Stimulated activated CD4-positive, alpha-beta T cell treated with anti-CD3 and anti-CD28 coated beads, TNF-alpha, amount 100 ng/mL, for 1 hour (primary cell): ENCODE measurements around the gene EPHA4.
A peak's percentile ranks its signal among the peaks of the same experiment; 100 is the strongest.
"Not testable (repeated sequence)": the region's sequence is repeated elsewhere in the genome, so short reads cannot be mapped to it uniquely, and the experiment has no call there.

Source experiments
- DNase-seq, 3 donors: peaks; one replicate each; pipeline ENCODE4 v3.0.0-alpha.2; 2020; ENCODE audit warnings: low read depth in 3 of 3, low spot score in 1 of 3

EPHA4 gene

DNA sequence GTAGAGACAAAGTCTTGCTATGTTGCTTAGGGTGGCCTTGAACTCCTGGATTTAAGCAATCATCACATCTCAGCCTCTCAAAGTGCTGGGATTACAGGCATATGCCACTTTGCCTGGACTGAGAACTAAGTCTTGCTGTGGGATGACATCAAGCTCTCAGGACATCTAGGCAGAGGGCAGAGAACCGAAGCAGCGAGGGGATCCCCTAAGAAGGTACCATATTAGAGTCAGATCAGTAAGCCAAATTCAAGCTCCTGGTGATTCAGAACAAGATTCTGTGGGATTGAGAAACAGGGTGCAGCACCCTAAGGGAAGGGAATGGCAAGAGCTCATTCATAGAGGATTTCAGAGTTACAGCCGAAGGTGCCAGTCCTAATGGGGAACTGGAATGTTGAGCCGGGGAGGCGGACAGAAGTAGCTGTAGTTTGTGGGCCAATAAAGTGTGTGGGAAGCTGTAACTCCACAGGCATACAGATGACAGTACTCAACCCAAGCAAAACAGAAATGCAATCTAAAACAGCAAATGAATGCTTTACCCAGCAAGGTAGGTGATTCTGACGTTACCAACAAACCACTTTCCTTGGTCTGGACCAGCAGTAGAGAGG is 30.9 kb downstream of the EPHA4 start:
- DNase-seq = no peak

DNA sequence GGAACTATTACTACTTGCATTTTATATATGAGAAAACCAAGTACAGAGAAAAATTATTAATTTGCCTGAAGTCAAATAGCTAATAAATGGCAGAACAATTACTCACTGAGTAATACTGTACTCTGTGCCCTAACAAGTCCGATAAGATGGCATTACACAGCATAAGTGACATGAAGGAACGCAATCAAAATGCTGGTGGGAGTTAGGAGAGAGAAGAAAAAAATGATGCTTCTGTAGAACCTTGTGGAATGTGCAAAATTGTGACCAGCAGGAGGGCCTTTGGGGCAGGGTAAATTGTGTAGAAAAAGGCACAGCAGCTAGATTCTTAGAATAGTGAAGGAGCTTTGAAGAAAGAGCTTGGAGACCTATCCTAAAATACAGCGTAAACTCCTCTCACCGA is 32.9 kb downstream of the EPHA4 start:
- DNase-seq = no peak

- no peak for DNase-seq
Observed at GRCh38 chr2:221535824-221536223, 36.3 kb downstream of the EPHA4 start.

- no peak for DNase-seq
Observed at GRCh38 chr2:221533299-221533698, 38.8 kb downstream of the EPHA4 start.

GRCh38 chr2:221532641-221533040 is 39.5 kb downstream of the EPHA4 start:
- no peak for DNase-seq

GRCh38 chr2:221530653-221531037 is 41.5 kb downstream of the EPHA4 start:
- DNase-seq = no peak

GRCh38 chr2:221529943-221530652 is 42.0 kb downstream of the EPHA4 start:
- no peak for DNase-seq

- no peak for DNase-seq
Observed at GRCh38 chr2:221529177-221529942, 42.7 kb downstream of the EPHA4 start.

DNA sequence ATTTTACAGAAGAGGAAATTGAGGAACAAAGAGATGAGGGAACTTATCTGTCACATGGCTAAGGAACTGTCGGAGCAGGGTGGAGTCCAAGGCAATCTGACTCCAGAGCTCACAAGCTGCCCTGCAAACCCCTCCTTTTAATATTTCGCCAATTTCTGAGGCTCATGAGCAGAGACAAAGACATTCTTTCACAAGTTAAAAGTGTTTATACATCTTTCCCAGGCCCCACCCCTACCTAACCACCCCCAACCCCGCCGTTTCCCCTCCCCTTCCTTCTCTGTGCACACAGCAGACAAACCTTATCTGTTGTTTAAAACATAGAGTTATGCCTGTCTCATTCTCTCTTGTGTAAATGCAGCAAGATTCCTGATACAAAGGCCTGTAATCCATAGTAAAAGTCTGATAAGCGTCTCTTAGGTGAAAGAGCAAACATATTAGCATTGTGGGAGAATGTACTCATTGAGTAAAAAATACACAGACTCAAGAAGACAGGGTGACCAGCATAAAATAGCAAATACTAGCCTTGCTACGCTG is 44.3 kb downstream of the EPHA4 start:
- DNase-seq = no peak

GRCh38 chr2:221524158-221524557 is 47.9 kb downstream of the EPHA4 start:
- DNase-seq = no peak

DNA sequence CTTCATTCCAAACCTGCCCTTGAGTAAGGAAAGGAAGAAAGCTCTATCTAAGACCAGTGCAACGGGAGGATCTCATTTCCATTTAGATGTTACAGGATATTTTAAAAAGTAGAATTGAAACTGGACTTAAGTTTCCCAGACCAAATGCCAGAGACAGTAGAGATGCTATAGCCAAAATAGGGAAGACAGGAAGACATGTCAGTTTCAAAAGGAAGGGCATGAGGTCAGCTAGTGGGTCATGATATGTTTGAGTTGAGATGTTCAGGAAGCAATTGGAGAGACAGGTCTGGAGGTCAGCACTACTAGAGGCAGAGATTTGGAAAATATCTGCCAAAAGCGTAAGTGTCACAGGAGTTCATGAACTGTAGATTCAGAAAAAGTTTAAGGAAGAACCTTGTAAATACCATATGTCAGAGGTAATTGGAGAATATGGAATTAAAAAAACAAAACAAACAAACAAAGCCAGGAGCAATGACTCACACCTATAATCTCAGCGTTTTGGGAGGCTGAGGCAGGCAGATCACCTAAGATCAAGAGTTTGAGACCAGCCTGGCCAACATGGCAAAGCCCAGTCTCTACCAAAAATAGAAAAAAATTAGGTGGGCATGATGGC is 50.8 kb downstream of the EPHA4 start:
- no peak for DNase-seq

DNA sequence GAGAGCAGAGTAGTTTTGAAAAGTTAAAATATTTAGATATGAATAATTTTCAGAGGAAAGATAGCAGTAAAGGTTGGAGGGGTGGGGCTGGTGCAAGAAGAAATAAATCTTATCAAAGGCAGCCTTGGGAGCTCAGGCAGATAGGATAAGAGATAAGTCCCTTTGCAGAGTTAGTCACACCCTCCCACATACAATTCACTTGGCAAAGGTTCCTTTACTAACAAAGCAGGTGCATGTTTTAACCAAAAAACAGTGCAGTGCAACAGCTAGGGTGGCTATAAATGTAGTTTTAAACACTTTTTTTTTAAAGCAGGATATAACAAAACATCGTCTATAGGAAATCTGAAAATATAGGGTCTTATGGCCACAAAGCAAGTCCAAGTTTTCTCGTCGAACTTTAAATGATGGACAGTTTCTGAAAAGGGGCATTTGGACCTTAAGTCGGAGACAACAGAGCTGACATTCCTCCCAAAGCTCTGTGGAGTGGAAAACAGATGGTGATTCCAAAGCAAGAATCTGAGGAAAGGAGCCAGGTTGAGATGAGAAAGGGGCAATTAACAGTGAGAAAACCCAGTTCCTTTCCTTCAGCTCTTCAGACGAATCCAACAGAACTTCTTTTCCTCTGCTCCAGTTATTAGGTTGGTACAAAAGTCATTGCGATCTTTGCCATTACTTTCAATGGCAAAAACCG is 53.0 kb downstream of the EPHA4 start:
- no peak for DNase-seq

DNA sequence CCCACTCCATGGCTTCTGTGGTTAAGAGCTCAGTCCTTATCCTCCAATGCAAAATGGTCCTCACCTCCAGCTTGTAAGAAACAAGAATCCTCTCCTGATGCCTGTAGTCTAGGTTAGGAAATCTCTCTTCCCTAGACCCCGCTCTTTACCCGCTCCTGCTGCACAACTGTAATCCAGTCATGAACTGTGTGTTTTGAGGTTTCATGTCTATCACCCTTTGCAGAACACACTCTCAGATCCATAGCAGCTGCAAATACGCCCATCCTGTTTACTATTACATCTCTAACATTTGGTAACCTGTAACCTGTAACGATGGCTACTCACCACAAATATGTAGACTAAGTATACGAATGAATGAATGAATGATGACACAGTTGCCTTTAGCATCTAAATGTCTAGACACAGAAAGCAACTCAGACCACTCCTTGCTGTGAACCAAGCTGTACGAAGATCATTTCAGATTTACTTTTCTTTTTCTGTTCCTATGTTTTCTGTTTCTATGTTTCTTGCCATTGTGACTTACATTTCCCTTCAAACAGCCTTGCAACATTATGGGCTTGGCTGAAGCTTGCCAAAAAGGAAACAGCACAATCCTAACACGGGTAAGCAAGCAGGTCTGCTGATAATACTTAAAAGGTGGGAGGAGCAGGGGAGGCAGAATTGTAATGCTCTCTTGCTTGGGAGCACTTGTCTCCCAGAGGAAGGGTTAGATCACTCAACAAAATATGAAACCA is 53.7 kb downstream of the EPHA4 start:
- DNase-seq = no peak

- DNase-seq = peak; percentile 10 to 34 (median 31)
Observed at GRCh38 chr2:221517696-221518151, 54.4 kb downstream of the EPHA4 start.

DNA sequence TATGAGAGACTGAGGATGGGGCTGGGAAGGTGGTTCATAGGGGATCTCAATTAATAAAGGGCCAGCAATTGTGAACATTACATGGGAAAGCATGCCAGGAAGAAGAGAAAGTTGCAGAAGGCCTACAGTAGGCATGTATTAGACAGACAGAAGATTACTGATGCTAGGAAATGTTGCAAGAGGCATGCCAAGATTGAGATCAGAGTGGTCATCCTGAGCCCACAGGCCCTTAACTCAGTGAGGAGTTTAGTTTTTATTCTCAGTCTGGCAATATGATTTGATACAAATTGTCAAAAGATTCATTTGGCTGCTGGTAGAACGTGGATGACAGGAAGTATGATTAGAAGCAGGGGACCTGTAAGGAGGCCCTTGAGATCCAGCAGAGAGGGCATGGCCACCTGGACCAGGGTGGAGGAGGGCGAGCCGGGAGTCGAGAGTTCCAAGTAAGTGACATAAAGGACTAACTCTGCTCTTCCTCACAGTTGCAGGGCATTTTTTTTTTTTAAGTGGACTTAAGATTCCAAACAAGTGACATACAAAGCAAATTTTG is 54.9 kb downstream of the EPHA4 start:
- DNase-seq = no peak

DNA sequence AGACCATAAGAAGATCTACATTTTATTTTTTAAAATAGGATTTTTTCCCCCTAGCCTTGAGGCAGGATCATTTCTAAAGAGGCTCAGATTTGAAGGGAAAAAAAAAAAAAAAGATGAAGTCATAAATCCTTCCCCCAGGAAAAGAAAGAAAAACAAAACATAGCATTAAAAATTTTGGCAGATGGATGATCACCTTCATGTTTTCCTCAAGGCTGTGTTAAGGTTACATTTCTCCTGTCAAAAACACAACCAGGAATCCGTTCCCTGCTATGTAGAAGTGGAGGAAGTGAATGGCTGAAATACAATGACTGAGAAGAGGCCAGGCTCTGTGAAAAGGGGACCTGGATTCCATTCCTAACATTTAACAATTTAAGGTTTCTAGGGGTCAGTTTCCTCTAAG is 56.2 kb downstream of the EPHA4 start:
- DNase-seq = no peak

- DNase-seq = no peak
Observed at GRCh38 chr2:221514305-221515040, 57.6 kb downstream of the EPHA4 start.

- no peak for DNase-seq
Observed at GRCh38 chr2:221513232-221513631, 58.9 kb downstream of the EPHA4 start.

- DNase-seq = not testable (repeated sequence)
Observed at GRCh38 chr2:221511325-221511724, 60.8 kb downstream of the EPHA4 start.
